Body of pancreas (tissue), 4 donors: ENCODE data around the gene ARHGAP26. TPM values are rescaled to one million over a fixed set of nuclear protein-coding genes. Genes with fewer than 3 reads are reported as not detected.

Experiments
- ATAC-seq: fragments of 150-250 bp; one replicate; pipeline ENCODE4 v1.9.1; 2016
- DNase-seq, 4 donors: peaks; one replicate each; pipeline ENCODE4 v3.0.0-alpha.2; 2019
- H3K27ac ChIP-seq, 4 donors: fragments of 200-600 bp; sonication (generic); 1 replicate in 3 of 4; 2 replicates in 1 of 4; pipeline versions ENCODE4 v1.5.1 to v1.6.1; 2016 to 2019; ENCODE audit warnings: mild to moderate bottlenecking in 1 of 4, mixed read lengths in 1 of 4, moderate library complexity in 1 of 4
- H3K27me3 ChIP-seq, 2 donors: fragments of 200-600 bp; sonication (generic); one replicate each; pipeline ENCODE4 v1.6.0; 2016; ENCODE audit warnings: mild to moderate bottlenecking in 1 of 2
- H3K36me3 ChIP-seq, 2 donors: fragments of 200-600 bp; sonication (generic); replicated peaks in 1 of 2; 2 replicates each; pipeline ENCODE4 v1.5.1; 2016; ENCODE audit warnings: low read depth in 2 of 2; ENCODE audit not compliant: insufficient read depth in 1 of 2
- H3K4me1 ChIP-seq: fragments of 200-600 bp; sonication (generic); one replicate; pipeline ENCODE4 v1.6.0; 2016
- H3K4me3 ChIP-seq, 2 donors: fragments of 200-600 bp; sonication (generic); 1 replicate in 1 of 2; 2 replicates in 1 of 2; pipeline ENCODE4 v1.5.1; 2016 to 2019
- H3K9me3 ChIP-seq, 3 donors: fragments of 200-600 bp; sonication (generic); 1 replicate in 2 of 3; 2 replicates in 1 of 3; pipeline ENCODE4 v1.5.1; 2016
- POLR2A ChIP-seq, 3 donors: fragments of 450-650 bp; IDR thresholded peaks; one replicate each; pipeline ENCODE4 v1.6.1; 2016; ENCODE audit warnings: antibody characterized with exemption in 3 of 3, mild to moderate bottlenecking in 2 of 3
- WGBS, 2 donors: methylation state at CpG; one replicate each; pipeline ENCODE4 v1.1.5; 2017; 5-methylcytosine and 5-hydroxymethylcytosine counted together
- intact Hi-C: fragments of 100-400 bp; cut with DNase I; formaldehyde crosslinking; loops from one replicate; pipeline ENCODE4 v1.15.1; 2023
- total RNA-seq, 2 donors: library from RNA; depleted of rRNA; stranded (reverse); fragments of >200 nt; gene quantifications; one replicate each; pipeline ENCODE4 v1.1.0, GENCODE V29; 2016
- TF ChIP-seq, protein P1 (sequence below), 7 experiments: fragments of 450-650 bp in 4 of 7; fragments of 200-600 bp in 3 of 7; sonication (generic) in 3 of 7; IDR thresholded peaks; one replicate each; pipeline ENCODE4 v1.5.1; 2016 to 2019; ENCODE audit warnings: antibody characterized with exemption in 7 of 7

Gene ARHGAP26
- total RNA-seq, 2 donors from 2014 or later, result 12.5 to 14.2 TPM

- DNase-seq (no peak), ATAC-seq (no peak)
- 41 to 57% methylated on average over 2 of the region's 2 CpGs for WGBS, 2 donors
- Histone ChIP-seq H3K4me3 (no peak overlapping the region), H3K4me1 (no peaks in the 10 kb centered on the region), H3K9me3 (no peaks in the 10 kb centered on the region), H3K27me3 (no peaks in the 10 kb centered on the region), H3K27ac (no peak overlapping the region), H3K36me3 (no peaks in the 10 kb centered on the region)
- TF ChIP-seq, protein P1, sequence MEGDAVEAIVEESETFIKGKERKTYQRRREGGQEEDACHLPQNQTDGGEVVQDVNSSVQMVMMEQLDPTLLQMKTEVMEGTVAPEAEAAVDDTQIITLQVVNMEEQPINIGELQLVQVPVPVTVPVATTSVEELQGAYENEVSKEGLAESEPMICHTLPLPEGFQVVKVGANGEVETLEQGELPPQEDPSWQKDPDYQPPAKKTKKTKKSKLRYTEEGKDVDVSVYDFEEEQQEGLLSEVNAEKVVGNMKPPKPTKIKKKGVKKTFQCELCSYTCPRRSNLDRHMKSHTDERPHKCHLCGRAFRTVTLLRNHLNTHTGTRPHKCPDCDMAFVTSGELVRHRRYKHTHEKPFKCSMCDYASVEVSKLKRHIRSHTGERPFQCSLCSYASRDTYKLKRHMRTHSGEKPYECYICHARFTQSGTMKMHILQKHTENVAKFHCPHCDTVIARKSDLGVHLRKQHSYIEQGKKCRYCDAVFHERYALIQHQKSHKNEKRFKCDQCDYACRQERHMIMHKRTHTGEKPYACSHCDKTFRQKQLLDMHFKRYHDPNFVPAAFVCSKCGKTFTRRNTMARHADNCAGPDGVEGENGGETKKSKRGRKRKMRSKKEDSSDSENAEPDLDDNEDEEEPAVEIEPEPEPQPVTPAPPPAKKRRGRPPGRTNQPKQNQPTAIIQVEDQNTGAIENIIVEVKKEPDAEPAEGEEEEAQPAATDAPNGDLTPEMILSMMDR (IDR thresholded peaks at IDR 0.05), result no peak
- TF ChIP-seq POLR2A (IDR thresholded peaks at IDR 0.05), result no peak
- intact Hi-C loops, result no loop called here
Measured at GRCh38 chr5:143195491-143195890, 425.3 kb downstream of the ARHGAP26 start.

DNA sequence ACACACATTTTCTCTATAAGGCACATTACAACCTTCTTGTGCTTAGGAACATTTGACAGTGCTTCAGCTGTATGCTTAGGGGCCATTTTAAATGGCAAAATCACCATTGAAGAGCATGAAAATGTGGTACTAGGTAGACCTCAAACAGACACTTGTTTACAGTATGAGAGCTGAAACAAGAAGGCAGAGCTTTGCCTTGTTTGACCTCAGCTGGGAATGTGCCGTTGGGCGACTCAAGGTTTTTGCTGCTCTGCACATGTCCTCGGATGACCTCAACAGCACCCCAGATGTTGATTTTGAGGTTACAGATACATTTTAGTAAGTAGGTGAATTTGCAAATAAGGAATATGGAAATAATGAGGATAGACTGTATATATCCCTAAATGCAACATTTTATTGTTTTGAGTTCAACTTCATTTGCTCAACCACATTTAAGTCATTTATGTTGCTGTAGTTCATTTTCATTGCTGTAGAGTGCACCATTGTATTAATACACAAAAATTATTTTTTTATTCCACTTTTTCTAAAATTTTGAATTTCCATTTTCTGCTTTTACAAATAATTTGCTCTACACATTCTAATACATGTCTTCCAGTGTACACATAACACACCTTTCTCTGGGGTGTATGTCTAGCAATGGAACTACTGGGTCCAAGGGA is 426.6 kb downstream of the ARHGAP26 start:
- intact Hi-C loops, result no loop called here
- no peak for DNase-seq
- H3K27ac ChIP-seq, result no peak overlapping the region
- ATAC-seq, result no peak
- 87 to 94% methylated on average over 3 of the region's 3 CpGs for WGBS, 2 donors
- H3K4me1 ChIP-seq, result no peaks in the 10 kb centered on the region
- no peaks in the 10 kb centered on the region for H3K36me3 ChIP-seq
- no peaks in the 10 kb centered on the region for H3K27me3 ChIP-seq
- no peak overlapping the region for H3K4me3 ChIP-seq
- no peaks in the 10 kb centered on the region for H3K9me3 ChIP-seq
- TF ChIP-seq, protein P1 (IDR thresholded peaks at IDR 0.05), result no peak
- TF ChIP-seq POLR2A (IDR thresholded peaks at IDR 0.05), result no peak

DNA sequence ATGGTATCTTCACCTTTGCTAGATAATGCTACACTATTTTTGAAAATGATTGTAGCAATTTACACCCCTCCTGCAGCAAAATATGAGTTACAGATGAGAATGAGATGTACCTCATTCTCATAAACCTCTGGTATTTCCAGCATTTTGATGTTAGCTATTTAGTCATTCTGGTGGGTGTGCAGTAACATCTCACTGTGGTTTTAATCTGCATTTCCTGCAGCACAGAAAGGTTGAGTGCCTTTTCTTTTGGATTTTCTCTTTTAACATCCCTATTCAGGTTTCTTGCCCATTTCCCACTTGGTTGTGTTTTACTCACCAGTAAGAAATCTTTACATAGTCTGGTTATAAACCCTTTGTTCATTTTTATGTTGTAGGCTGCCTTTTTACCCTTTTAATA is 427.1 kb downstream of the ARHGAP26 start:
- intact Hi-C loops, result no loop called here
- Histone ChIP-seq H3K4me1 (no peaks in the 10 kb centered on the region), H3K27me3 (no peaks in the 10 kb centered on the region), H3K36me3 (no peaks in the 10 kb centered on the region), H3K9me3 (no peaks in the 10 kb centered on the region), H3K4me3 (no peak overlapping the region), H3K27ac (no peak overlapping the region)
- no peak for DNase-seq
- TF ChIP-seq POLR2A (IDR thresholded peaks at IDR 0.05), result no peak
- TF ChIP-seq, protein P1 (IDR thresholded peaks at IDR 0.05), result no peak
- ATAC-seq, result no peak

DNA sequence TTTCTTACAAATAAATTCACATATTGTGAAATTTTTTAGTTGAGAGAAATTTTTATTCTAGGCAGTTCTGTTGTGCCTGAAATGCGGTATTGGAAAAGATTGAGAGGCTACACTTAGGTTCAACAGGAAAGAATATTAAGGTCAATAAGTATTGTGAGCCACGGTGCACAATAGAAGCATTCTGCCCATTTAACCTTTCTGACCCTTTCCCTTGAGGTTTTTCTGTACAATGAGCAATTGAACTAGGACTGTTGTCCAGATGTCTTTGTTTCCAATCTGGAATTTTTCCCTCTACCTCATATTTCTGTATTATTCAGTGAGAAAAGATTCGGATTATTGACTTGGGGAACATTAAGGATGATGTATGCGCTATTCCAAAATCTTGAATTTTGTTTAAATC is 428.2 kb downstream of the ARHGAP26 start:
- H3K27me3 ChIP-seq, result no peaks in the 10 kb centered on the region
- no peak overlapping the region for H3K27ac ChIP-seq
- WGBS, 2 donors, result 85 to 86% methylated on average over 4 of the region's 4 CpGs
- intact Hi-C loops, result no loop called here
- no peaks in the 10 kb centered on the region for H3K9me3 ChIP-seq
- ATAC-seq, result no peak
- DNase-seq, result no peak
- H3K4me1 ChIP-seq, result no peaks in the 10 kb centered on the region
- TF ChIP-seq, protein P1 (IDR thresholded peaks at IDR 0.05), result no peak
- no peak for TF ChIP-seq POLR2A (IDR thresholded peaks at IDR 0.05)
- no peaks in the 10 kb centered on the region for H3K36me3 ChIP-seq
- H3K4me3 ChIP-seq, result no peak overlapping the region

- Histone ChIP-seq H3K36me3 (no peaks in the 10 kb centered on the region), H3K4me3 (no peak overlapping the region), H3K27me3 (no peaks in the 10 kb centered on the region), H3K27ac (no peak overlapping the region), H3K4me1 (no peaks in the 10 kb centered on the region), H3K9me3 (no peaks in the 10 kb centered on the region)
- no peak for DNase-seq
- intact Hi-C loops, result no loop called here
- ATAC-seq, result no peak
- TF ChIP-seq, protein P1 (IDR thresholded peaks at IDR 0.05), result no peak
- no peak for TF ChIP-seq POLR2A (IDR thresholded peaks at IDR 0.05)
- WGBS, 2 donors, result 93 to 97% methylated on average over 1 of the region's 1 CpG
Measured at GRCh38 chr5:143199161-143199560, 429.0 kb downstream of the ARHGAP26 start.
